ENCODE results near the gene KDM4C.
"Not testable (repeated sequence)": the region's sequence is repeated elsewhere in the genome, so short reads cannot be mapped to it uniquely, and the experiment has no call there.

KDM4C gene

GRCh38 chr9:6941501-6941900 lies 183.7 kb downstream of the KDM4C start:
- DNase-seq = no peak

GRCh38 chr9:6942406-6942805 lies 184.6 kb downstream of the KDM4C start:
- DNase-seq = no peak

GRCh38 chr9:6943293-6943692 lies 185.5 kb downstream of the KDM4C start:
- DNase-seq = no peak

GRCh38 chr9:6944093-6944551 lies 186.3 kb downstream of the KDM4C start:
- no peak for DNase-seq

- DNase-seq = no peak
These were observed 187.1 kb downstream of the KDM4C start for GRCh38 chr9:6944896-6945295.

- no peak for DNase-seq
These were observed 188.0 kb downstream of the KDM4C start for GRCh38 chr9:6945816-6946215.

GRCh38 chr9:6946583-6947166 lies 188.9 kb downstream of the KDM4C start:
- no peak for DNase-seq

GRCh38 chr9:6948921-6949320 lies 191.1 kb downstream of the KDM4C start:
- not testable (repeated sequence) for DNase-seq

- no peak for DNase-seq
These were observed 197.6 kb downstream of the KDM4C start for GRCh38 chr9:6955251-6955921.

GRCh38 chr9:6956879-6957278 lies 199.1 kb downstream of the KDM4C start:
- no peak for DNase-seq

GRCh38 chr9:6959270-6960000 lies 201.7 kb downstream of the KDM4C start:
- DNase-seq = no peak

GRCh38 chr9:6960777-6961176 lies 203.0 kb downstream of the KDM4C start:
- no peak for DNase-seq

- DNase-seq = no peak
These were observed 204.2 kb downstream of the KDM4C start for GRCh38 chr9:6961845-6962522.

- no peak for DNase-seq
These were observed 207.8 kb downstream of the KDM4C start for GRCh38 chr9:6965566-6965965.

GRCh38 chr9:6968271-6968670 lies 210.5 kb downstream of the KDM4C start:
- DNase-seq = no peak

GRCh38 chr9:6969805-6970204 lies 212.0 kb downstream of the KDM4C start:
- DNase-seq = no peak

GRCh38 chr9:6973089-6973488 lies 215.3 kb downstream of the KDM4C start:
- no peak for DNase-seq

- no peak for DNase-seq
These were observed 216.0 kb downstream of the KDM4C start for GRCh38 chr9:6973762-6974161.

- no peak for DNase-seq
These were observed 217.4 kb downstream of the KDM4C start for GRCh38 chr9:6975198-6975597.

GRCh38 chr9:6977761-6978160 lies 220.0 kb downstream of the KDM4C start:
- no peak for DNase-seq

- DNase-seq = no peak
These were observed 220.8 kb downstream of the KDM4C start for GRCh38 chr9:6978591-6978990.

- DNase-seq = no peak
These were observed 227.3 kb downstream of the KDM4C start for GRCh38 chr9:6984941-6985578.

Data from activated T-cell treated with anti-CD3 and anti-CD28 coated beads, Interleukin-2, amount 50 U/mL, for 1 hour (primary cell).